ENCODE results near the gene RAD21L1. TPM values are rescaled to one million over a fixed set of nuclear protein-coding genes. Genes with fewer than 3 reads are reported as not detected.

Gene RAD21L1
- total and polyA plus RNA-seq, 2 of the 8 experiments (the other 6 are each of a cell fraction or from before 2014, with no cell fraction given): 0.06 to 0.26 TPM

DNA sequence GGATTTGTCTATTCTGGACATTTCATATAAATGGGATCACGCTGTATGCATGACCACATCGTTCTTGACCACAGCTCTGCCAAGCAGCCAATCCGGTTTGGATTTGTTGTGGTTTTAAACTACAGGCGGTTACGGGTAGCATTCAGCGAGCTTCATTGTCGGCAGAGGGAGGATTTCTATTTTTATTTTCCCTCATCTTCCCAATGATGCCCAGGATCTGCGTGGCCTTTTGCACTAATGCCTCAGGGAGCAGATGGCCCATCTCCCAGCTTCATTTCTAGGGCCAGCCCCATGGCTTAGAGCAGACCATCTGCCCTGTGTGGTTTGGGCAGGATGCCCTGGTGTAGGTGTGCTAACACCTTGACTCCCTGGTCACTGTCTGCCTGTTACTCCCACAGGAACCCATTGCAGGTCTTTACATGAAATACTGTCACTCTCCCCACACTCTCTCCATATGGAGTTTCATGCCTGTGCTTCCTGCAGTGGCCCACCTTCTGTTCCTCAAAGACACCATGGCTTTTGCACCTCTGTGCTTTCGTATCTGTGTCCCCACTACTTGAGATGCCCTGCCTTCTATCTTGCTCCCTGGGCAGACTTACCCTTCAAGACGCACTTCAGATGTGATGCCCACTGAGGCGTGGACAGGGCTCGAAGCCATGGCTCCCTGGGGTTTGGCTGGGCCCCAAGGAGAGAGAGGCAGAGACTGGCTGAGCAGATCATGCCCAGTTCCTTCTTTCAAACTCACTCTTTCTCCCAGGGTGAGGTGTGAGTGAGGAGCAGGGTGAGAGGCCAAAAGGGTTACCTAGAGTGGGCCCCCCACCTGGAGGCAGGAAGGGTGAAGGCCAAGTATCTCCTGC, 77.1 kb downstream of the RAD21L1 start (continued):
- TF ChIP-seq ATF3 (IDR thresholded peaks at IDR 0.05; ENCODE audit: insufficient read depth, low read depth, low read length) (no peak), GABPA (IDR thresholded peaks at IDR 0.05; ENCODE audit: borderline replicate concordance, insufficient read depth, low read length) (no peak), KDM5A (IDR thresholded peaks at IDR 0.05; ENCODE audit: low read length) (no peak), ATF2 (IDR thresholded peaks at IDR 0.05; ENCODE audit: low read length) (no peak), TAF7 (optimal IDR thresholded peaks at IDR 0.05; ENCODE audit: borderline replicate concordance, low read depth, low read length) (no peak), EP300 (IDR thresholded peaks at IDR 0.05; ENCODE audit: borderline replicate concordance in 1 of 2, low read depth in 2 of 2, low read length in 2 of 2) (no peak), YY1 (IDR thresholded peaks at IDR 0.05; ENCODE audit: low read depth, low read length) (no peak), BACH1 (IDR thresholded peaks at IDR 0.05; ENCODE audit: low read length) (no peak), EZH2 (IDR thresholded peaks at IDR 0.05; ENCODE audit: low read depth, low read length, severe bottlenecking) (no peak), EGR1 (IDR thresholded peaks at IDR 0.05; ENCODE audit: borderline replicate concordance, low read depth, low read length) (no peak), TAF1 (IDR thresholded peaks at IDR 0.05; ENCODE audit: low read depth, low read length) (no peak), KDM1A (IDR thresholded peaks at IDR 0.05; ENCODE audit: borderline replicate concordance, low read length) (no peak)

Data from H1 (cell line).